GM21737 (cell line): Measurements from ENCODE around the gene TMC7.
"Not testable (repeated sequence)": the region's sequence is repeated elsewhere in the genome, so short reads cannot be mapped to it uniquely, and the experiment has no call there.

Source experiments
- ATAC-seq: cut with Tn5 transposase; IDR thresholded peaks from one replicate; pipeline ENCODE4 v1.9.1; 2021; ENCODE audit warnings: mild to moderate bottlenecking, moderate library complexity; ENCODE audit not compliant: unreplicated experiment

TMC7 gene

DNA sequence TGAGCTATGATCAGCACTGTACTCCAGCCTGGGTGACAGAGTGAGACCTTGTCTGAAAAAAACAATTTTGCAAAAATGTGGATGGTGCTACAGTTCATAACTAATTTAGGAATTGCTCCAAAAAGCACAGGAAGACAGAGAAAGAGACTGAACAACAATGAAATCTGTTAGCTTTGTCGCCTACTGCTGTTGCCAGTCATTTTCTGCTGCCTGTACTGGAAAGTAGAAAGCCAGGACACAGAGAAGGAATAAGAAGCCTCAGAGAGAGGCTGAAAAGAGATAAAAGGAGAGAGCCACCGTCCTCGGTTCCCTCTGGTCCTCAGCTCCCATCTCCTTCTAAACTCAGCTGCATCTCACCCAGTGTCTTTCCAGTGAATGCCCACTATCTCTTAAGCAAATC is 8.6 kb upstream of the TMC7 start:
- no peak for ATAC-seq

DNA sequence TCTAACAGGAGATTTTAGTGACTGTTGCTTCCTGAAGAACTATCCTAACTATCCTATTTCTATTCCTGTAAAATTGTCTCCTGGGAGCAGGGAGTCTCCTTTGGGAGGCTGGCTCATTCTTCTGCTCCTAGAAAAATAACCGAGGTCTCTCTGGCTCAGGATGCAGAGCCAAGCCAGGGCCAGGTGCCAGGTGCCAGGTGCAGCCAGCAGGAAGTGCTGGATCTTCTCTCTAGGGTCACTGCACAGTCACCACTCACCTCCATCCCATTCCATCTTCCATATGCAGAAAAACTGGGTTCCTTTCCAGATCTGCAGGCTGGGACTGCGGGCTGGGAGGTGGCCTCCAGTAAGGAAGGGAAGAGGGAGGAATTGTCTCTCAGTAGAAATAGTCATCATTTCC is 3.8 kb upstream of the TMC7 start:
- no peak for ATAC-seq

DNA sequence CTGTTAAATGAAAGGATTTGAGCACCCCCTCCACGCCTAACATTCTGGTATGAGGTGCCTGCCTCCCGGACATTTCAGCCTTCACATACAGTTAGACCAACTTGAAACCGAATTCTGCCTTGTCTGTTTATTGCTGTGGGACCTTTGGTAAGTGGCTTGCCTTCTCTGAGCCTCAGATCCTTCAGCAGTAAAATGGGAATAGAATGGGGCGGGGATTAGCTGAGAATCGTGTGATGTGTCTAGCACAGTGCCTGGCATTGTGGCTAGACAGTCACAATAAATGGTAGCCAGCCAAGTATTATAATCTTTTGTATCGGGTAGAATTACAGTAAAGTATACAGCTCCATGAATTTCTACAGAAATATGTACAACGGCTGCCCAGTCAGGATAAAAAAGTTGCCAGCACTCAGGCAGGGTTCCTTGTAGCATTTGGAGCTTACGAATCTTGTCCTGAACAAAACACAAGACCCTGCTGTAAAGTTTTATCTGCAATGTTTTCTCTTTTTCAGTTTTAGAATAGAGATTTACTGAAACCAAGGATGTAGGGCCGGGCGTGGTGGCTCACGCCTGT is 786 bp downstream of the TMC7 start:
- ATAC-seq, result no peak

DNA sequence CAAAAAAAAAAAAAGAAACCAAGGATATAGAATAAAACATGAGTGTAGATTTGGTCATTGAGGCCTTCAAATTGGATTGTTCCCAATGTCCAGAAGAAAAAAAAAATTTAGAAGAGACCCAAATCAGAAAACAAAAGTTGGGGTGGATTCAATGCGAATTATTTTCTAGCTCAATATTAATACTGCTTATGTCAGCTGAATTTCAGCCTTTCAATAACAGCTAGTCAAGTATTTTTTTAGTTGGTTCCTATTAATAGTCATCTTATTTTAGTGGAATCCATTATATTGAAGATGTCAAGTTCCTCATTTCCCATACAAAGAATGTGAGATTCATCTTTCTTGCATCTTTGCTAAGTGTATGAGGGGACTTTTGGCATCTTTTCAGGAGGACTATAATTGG is 1.5 kb downstream of the TMC7 start:
- ATAC-seq, result not testable (repeated sequence)

DNA sequence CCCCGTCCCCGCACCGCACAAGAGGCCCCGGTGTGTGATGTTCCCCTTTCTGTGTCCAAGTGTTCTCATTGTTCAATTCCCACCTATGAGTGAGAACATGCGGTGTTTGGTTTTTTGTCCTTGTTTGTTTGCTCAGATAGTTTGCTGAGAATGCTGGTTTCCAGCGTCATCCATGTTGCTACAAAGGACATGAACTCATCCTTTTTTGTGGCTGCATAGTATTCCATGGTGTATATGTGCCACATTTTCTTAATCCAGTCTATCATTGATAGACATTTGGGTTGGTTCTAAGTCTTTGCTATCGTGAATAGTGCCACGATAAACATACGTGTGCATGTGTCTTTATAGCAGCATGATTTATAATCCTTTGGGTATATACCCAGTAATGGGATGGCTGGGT is 8.0 kb downstream of the TMC7 start:
- ATAC-seq, result not testable (repeated sequence)

DNA sequence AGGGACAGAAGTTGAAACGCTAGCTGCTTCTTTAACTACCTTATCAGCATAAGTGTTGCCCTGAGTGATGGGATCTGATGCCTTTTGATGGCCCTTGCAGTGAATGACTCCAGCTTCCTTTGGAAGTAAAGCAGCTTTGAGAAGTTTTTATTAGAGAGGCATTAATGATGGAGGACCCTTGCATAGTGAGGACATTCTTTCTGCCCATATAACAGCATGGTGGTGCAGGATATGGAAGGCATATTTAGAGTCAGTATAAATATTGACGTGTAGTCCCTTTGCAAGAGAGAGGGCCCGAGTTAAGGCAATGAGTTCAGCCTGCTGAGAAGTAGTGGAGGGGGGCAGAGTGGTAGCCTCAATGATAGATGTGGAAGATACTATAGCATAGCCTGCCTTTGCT is 9.8 kb downstream of the TMC7 start:
- not testable (repeated sequence) for ATAC-seq

DNA sequence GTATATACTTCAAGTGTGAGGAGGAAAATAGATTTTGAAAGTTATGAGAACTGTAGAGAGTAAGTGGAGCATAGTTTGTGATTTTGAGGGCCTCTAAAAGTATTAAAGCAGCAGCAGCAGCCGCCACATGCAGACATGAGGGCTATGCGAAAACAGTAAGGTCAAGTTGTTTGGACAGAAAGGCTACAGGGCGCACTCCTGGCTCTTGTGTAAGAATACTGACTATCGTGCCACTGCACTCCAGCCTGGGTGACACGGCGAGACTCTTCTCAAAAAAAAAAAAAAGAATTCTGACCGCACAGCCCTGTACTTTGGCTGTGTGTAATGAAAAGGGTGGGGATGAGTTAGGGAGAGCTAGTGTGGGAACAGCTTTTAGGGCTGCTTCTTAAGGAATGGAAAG is 10.4 kb downstream of the TMC7 start:
- not testable (repeated sequence) for ATAC-seq

DNA sequence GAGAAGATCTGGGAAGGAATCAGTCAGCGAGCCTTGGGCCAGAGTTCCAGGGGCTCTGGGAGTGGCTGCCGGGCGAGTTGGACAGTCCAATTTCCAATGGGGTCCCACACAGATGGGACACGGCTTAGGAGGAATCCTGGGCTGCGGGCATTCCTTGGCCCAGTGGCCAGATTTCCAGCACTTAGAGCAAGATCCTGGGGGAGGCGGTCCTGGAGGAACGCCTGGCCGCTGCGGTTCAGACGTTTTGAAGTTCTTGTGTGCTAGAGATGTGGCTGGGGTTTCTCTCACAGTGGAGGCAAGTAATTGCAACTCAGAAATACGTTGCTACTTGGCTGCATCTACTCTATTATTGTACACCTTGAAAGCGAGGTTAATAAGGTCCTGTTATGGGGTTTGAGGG is 11.7 kb downstream of the TMC7 start:
- not testable (repeated sequence) for ATAC-seq

DNA sequence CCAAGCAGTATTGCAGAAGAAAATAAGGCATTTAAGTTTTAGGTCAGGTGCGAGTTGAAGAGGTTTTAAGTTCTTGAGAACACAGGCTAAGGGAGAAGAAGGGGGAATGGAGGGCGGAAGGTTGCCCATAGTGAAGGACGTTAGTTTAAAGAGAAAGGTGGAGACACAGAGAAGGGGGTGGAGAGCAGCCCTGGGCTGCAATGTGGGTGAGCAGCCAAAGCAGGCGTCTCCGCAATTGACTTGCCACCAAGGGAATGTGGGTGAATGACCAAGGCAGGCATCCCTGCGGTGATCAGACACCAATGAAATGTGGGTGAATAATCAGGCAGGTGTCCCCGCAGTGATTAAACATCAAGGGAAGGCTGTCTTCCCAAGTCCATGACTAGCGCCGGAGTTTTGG is 12.8 kb downstream of the TMC7 start:
- not testable (repeated sequence) for ATAC-seq

DNA sequence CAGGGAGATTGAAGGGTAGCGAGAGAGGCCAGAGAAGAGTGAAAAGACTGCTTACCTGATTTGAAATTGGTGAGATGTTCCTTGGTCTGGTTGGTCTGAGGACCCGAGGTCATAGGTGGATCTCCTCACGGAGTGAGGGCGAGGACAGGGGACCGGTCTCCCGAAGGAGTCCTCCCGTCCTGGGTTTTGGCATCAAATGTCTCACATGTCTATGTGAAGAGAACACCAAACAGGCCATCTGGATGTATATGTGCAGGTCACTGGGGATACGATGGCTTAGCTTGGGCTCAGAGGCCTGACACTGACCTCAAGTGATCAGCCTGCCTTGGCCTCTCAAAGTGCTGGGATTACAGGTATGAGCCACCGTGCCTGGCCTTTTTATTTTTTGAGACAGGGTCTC is 13.3 kb downstream of the TMC7 start:
- not testable (repeated sequence) for ATAC-seq

DNA sequence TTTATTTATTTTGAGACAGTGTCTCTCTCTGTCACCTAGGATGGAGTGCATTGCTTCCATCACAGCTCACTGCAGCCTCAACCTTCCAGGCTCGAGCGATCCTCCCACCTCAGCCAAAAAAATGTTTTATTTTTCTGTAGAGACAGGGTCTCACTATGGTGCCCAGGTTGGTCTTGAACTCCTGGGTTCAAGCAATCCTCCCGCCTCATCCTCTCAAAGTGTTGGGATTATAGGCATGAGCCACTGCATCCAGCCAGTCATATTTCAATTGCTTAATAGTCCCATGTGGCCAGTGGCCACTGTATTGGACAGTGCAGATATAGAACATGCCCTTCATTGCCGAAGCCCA is 15.3 kb downstream of the TMC7 start:
- ATAC-seq, result no peak

DNA sequence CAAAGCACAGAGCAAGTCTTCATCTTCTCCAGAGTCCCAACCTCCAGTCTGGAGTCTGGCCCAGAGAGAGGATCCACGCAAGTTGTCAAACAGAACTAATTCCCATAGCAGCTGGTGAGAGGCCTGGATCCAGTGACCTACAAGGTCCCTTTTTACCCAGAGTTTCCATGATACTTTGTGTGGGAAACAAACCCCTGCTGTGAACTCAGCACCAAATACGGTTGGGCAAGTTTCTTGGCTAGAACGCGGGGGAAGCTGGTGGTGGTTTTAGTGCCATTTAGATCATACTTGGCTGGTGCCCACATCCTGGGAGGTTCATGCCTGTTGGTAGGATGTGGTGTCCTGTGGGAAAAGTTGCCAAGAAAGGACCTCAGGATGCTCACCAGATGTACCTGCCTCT is 18.1 kb downstream of the TMC7 start:
- no peak for ATAC-seq

DNA sequence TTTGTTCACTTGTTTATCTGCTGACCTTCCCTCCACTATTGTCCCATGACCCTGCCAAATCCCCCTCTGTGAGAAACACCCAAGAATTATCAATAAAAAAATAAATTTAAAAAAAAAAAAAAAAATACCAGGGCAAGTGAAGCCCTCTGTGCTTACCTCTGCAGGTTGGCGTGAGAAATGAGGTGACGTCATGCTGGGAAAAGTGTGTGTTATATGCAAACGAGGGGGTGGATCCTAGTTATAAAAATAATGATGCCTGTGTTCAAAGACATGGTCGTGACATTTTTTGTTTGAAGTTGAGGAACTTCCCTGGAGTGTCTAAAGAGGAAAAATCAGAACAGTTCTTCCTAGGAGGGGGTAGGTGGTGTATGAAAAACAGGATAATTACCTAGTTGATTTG is 20.2 kb downstream of the TMC7 start:
- no peak for ATAC-seq

DNA sequence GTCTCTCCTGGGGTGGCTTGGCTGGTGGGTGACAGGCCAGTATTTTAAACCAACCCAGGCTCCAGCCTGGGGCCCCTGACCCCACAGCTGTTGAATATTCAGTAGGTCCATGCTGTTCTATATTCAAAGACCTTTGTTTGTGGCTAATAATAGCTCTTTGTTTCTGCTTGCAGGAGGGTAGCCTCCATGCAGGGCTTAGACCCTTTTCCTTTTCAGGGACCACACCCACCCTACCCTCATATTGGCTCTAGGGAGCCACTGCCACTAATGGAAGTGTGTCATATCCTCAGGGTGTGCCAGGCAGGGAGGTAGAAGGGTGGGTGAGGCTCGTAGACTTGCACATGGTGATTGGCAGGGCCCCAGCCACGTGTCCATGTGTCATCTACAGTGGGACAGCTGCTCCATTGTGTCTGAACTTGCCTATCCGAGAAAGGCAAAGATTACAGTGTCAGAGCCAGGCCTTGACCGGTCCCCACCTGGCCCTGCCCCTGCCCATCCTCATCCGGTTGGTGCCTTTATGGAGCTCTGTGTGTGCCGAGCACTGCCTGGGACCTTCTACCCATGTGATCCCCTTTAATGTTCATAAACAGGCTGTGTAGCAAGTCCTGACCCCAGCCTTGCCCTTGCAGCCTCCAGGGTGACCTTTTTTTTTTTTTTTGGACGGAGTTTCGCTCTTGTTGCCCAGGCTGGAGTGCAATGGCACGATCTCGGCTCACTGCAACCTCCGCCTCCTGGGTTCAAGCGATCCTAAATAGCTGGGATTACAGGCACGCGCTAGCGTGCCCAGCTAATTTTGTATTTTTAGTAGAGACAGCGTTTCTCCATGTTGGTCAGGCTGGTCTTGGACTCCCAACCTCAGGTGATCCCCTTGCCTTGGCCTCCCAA is 22.1 kb downstream of the TMC7 start:
- no peak for ATAC-seq

DNA sequence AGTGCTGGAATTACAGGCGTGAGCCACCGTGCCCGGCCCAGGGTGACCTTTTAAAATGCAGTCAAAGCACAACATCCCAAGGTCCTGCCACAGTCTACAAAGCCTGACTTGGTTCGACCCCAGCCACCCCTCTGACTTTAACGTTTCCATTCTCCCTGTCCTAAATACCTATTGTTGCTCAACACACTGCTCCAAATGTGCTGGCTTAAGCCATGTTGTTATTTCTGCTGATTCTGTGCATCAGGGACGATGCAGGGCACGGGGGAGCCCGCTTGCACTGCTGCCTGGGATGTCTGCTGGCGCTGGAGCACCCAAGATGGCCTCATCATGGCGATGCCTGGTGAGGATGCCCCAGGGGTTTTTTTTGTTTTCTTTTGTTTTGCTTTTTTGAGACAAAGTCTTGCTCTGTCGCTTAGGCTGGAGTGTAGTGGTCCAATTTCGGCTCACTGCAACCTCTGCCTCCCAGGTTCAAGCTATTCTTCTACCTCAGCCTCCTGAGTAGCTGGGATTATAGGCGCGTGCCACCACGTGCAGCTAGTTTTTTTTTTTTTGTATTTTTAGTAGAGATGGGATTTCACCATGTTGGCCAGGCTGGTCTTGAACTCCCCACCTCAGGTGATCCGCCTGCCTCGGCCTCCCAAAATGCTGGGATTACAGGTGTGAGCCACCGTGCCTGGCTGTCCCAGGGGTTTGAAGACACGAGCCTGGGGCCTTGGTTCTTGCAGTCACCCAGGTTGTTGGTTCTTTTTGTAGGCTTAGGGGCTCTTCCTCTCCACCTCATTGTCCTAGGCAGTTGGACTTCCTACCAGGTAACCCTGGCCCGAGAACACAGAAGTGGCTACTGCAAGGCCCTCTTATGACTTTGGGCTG is 22.9 kb downstream of the TMC7 start:
- ATAC-seq, result no peak

DNA sequence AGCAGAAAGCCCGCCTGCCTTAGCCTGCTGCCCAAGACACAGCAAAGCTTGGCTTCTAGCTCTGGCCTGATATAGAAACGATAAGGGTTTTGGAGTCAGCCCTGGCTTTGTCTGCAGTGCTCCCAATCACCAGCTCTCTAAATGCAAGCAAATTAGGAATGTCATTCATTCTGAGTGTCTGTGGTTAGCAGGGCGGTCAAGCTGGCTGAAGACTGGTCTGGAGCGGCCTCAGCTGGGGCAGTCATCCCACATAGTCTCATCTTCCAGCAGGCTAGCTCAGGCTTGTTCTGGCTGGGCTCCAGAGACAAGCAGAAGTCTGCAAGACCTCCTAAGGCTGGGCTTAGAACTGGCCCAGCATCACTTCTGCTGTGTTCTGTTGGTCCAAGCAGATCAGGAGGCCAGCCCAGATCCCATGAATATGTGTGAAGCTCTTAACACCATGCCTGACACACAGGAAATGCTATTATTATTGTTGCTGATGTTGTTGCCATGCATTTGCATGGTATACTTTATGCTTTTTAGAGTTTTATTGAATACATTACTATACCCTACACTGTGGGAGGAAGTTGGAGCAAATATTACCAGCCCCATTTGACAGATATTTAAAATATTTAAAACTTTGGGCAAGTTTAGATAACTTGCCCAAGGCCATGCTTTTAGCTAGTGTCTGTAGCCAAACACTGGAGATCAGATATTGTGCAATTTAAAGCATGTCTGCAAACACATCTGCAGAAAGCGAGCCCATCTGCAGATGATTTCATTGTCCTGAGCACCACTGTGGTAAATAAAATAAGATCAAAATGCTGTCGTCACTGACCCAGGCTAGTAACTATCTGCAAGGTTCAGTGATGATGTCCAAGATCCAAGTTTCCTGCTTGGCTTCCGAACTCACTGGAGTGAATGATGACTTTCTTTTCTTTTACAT is 24.8 kb downstream of the TMC7 start:
- ATAC-seq, result no peak

DNA sequence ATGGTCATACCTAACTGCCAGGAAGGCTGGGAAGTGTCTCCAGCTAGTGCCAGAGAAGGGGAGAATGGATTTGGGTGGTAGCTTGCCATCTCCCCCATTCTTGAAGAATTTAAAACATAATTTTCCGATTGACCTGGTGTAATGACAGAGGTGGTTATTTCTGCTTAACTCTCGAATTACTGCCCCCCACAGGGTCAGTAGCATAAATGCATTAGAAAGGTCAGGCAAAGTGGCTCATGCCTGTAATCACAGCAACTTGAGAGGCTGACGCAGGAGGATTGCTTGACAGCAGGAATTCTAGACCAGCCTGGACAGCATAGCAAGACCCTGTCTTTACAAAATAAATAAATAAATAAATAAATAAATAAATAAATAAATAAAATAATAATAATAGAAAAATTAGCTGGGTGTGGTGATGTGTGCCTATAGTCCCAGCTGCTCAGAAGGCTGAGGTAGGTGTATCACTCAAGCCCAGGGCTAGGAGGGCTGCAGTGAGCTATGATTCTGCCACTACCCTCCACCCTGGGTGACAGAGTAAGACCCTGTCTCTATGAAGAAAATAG is 27.5 kb downstream of the TMC7 start:
- ATAC-seq, result no peak

DNA sequence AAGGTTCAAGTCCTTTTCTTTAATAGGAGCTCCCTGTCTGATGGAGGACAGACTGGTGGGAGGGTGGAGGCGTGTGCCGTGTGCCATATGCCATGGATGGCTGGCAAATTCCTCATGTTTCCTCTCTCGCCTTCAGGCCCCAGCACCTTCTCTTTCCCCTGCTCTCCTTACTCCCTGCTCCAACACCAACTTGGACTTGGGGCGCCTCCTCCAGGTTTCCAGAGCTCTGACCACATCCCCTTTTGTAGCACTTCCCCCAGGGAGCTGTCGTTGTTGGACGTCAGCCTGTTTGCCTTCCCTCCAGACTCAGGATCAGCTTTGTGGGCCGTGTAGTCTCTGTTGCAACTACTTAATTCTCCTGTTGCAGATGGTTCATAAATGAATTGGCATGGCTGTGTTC is 30.7 kb downstream of the TMC7 start:
- ATAC-seq, result no peak

DNA sequence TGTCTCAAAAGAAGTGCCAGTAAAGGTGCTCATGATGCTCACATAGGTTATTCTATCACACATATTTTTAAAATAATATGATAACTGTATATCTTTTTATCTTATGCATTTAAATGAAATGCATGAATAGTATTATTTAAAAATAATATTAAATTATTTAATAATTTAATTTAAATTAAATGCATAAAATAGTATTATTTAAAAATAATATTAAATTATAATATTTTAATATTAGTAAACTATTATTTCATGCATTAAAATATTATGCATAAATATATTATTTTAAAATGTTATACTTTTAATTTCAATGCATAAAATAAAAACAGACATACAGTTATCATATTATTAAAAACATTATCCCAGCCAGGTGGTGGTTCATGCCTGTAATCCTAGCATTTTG is 33.4 kb downstream of the TMC7 start:
- no peak for ATAC-seq

DNA sequence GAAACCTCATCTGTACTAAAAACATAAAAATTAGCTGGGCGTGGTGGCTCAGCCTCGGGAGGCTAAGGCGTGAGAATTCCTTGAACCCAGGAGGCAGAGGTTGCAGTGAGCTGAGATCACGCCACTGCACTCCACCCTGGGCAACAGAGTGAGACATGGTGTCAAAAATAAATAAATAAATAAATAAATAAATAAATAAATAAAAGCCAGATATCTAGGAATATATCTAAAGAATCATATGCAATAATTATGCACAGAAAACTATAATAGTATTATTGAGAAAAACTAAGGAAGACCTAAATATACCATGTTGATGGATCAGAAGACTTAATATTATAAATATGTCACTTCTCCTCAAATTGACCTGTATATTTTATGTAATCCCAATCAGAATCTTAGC is 37.0 kb downstream of the TMC7 start:
- no peak for ATAC-seq
